Lung (tissue), 12 donors: ENCODE measurements around the gene CDC42BPA. TPM values are rescaled to one million over a fixed set of nuclear protein-coding genes. Genes with fewer than 3 reads are reported as not detected.

ENCODE experiments used
- ATAC-seq: fragments of 200-7000 bp; cut with Tn5 transposase; one replicate; pipeline ENCODE4 v1.9.1; 2020; ENCODE audit warnings: moderate number of reproducible peaks; ENCODE audit not compliant: insufficient read depth, low FRiP score
- DNase-seq, 3 donors: peaks; one replicate each; pipeline ENCODE4 v3.0.0-alpha.2; 2013 to 2017
- H3K27ac ChIP-seq, 2 donors: one replicate each; pipeline ENCODE4 v1.5.1; 2013; ENCODE audit warnings: mild to moderate bottlenecking in 2 of 2, moderate library complexity in 2 of 2, control low read depth in 1 of 2, inconsistent platforms in 1 of 2, low read depth in 1 of 2, low read length in 1 of 2
- H3K27me3 ChIP-seq, 3 donors: one replicate each; pipeline ENCODE4 v1.5.1; 2013; ENCODE audit warnings: low read length in 2 of 3; ENCODE audit not compliant: control insufficient read depth in 3 of 3, insufficient read depth in 3 of 3
- H3K36me3 ChIP-seq, 4 donors: one replicate each; pipeline ENCODE4 v1.5.1; 2013; ENCODE audit warnings: low read length in 4 of 4, mild to moderate bottlenecking in 1 of 4, moderate library complexity in 1 of 4; ENCODE audit not compliant: control insufficient read depth in 4 of 4, insufficient read depth in 4 of 4
- H3K4me1 ChIP-seq, 5 donors: one replicate each; pipeline ENCODE4 v1.5.1; 2013; ENCODE audit warnings: low read length in 5 of 5, mild to moderate bottlenecking in 2 of 5, moderate library complexity in 1 of 5; ENCODE audit not compliant: control insufficient read depth in 5 of 5, insufficient read depth in 5 of 5
- H3K4me3 ChIP-seq: one replicate; pipeline ENCODE4 v1.5.1; 2013; ENCODE audit warnings: mild to moderate bottlenecking, control low read depth, moderate library complexity
- H3K9ac ChIP-seq, 2 donors: one replicate each; pipeline ENCODE4 v1.5.1; 2013; ENCODE audit warnings: low read length in 2 of 2, control low read depth in 1 of 2; ENCODE audit not compliant: insufficient read depth in 1 of 2
- H3K9me3 ChIP-seq, 4 donors: one replicate each; pipeline ENCODE4 v1.5.1; 2013; ENCODE audit warnings: low read length in 3 of 4, mild to moderate bottlenecking in 1 of 4, moderate library complexity in 1 of 4; ENCODE audit not compliant: control insufficient read depth in 4 of 4, insufficient read depth in 3 of 4
- CTCF ChIP-seq: IDR thresholded peaks from 2 replicates; pipeline ENCODE4 v1.5.1; 2012; ENCODE audit warnings: mild to moderate bottlenecking; ENCODE audit errors: control extremely low read depth, extremely low read depth
- WGBS, 2 donors: extraction: QIAGEN DNeasy Blood & Tissue Kit; methylation state at CpG; one replicate each; pipeline ENCODE4 v1.1.7; 2013; 5-methylcytosine and 5-hydroxymethylcytosine counted together
- polyA plus RNA-seq, 2 donors: library from polyadenylated mRNA; stranded (reverse); fragments of 200-250 nt; gene quantifications; one replicate each; pipeline ENCODE4 v1.2.1, GENCODE V29; 2013
- total RNA-seq, 2 donors: library from RNA; depleted of rRNA in 1 of 2; stranded (reverse); fragments of >200 nt in 1 of 2; gene quantifications; one replicate each; pipeline ENCODE4 v1.2.1, GENCODE V29; 2014 to 2021
- donor health status: control.
- donor health status: control.
- donor health status: Bipolar disorder and iron deficiency.
- donor health status: healthy.
- donor health status: DM: yes; HTN: yes; CAD: no.

CDC42BPA gene
- total and polyA plus RNA-seq, 4 donors = 6.4 to 97.4 (median 20.2) TPM

GRCh38 chr1:226976978-226977642 is 341.2 kb downstream of the CDC42BPA start:
- Histone ChIP-seq H3K4me1 (peaks cover 6 to 26% (median 12%) of the 10 kb centered on the region in 5 donors), H3K36me3 (peaks cover 0 to 23% (median 4%) of the 10 kb centered on the region in 4 donors), H3K27ac (peak overlapping the region in 1 of 2 donors; percentile 24), H3K4me3 (no peak overlapping the region), H3K9me3 (no peaks in the 10 kb centered on the region), H3K27me3 (no peaks in the 10 kb centered on the region), H3K9ac (no peak overlapping the region)
- no peak for DNase-seq
- ATAC-seq = no peak
- 88 to 94% methylated on average over 21 of the region's 21 CpGs for WGBS, 2 donors
- no peak for TF ChIP-seq CTCF

- H3K27ac ChIP-seq = peak overlapping the region in 1 of 2 donors; percentile 17
- 93 to 95% methylated on average over 34 of the region's 34 CpGs for WGBS, 2 donors
- H3K9ac ChIP-seq = no peak overlapping the region
- H3K27me3 ChIP-seq = no peaks in the 10 kb centered on the region
- peaks cover 0 to 19% (median 5%) of the 10 kb centered on the region in 4 donors for H3K36me3 ChIP-seq
- peaks cover 0 to 5% (median 0%) of the 10 kb centered on the region in 4 donors for H3K9me3 ChIP-seq
- peaks cover 6 to 26% (median 12%) of the 10 kb centered on the region in 5 donors for H3K4me1 ChIP-seq
- DNase-seq = no peak
- no peak for ATAC-seq
- no peak overlapping the region for H3K4me3 ChIP-seq
- TF ChIP-seq CTCF = no peak
Observed at GRCh38 chr1:226976276-226976977, 341.9 kb downstream of the CDC42BPA start.

GRCh38 chr1:226975259-226976250 is 342.7 kb downstream of the CDC42BPA start:
- Histone ChIP-seq H3K4me3 (no peak overlapping the region), H3K4me1 (peaks cover 6 to 26% (median 12%) of the 10 kb centered on the region in 5 donors), H3K27ac (peak overlapping the region; percentile 88 to 92), H3K36me3 (peaks cover 0 to 19% (median 6%) of the 10 kb centered on the region in 4 donors), H3K9ac (no peak overlapping the region), H3K9me3 (peaks cover 0 to 5% (median 0%) of the 10 kb centered on the region in 4 donors), H3K27me3 (no peaks in the 10 kb centered on the region)
- ATAC-seq = no peak
- DNase-seq = no peak
- no peak for TF ChIP-seq CTCF
- WGBS, 2 donors = 94 to 95% methylated on average over 26 to 28 of the region's 32 CpGs
